ENCODE measurements around the gene CCDC85C.
A peak's percentile ranks its signal among the peaks of the same experiment; 100 is the strongest.

The CCDC85C gene

GRCh38 chr14:99589651-99590530, 14.1 kb downstream of the CCDC85C start:
- DNase-seq (ENCODE audit: low spot score): no peak

DNA sequence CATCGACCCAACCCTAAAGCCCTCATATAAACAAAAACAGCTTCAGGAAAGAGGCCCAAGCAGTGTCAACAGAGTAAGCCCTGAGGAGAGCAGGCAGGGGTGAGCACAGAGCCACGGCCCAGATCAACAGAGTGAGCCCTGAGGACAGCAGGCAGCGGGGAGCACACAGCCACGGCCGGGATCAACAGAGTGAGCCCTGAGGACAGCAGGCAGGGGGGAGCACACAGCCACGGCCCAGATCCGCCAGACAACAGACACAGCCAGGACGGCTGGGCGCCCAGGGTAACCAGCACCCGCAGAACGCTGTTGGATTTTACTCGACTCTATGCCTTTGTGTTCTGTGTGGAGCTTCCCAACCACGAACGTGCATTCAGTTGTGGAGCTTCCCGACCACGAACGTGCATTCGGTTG, 15.0 kb downstream of the CCDC85C start:
- no peak for DNase-seq (ENCODE audit: low spot score)

DNA sequence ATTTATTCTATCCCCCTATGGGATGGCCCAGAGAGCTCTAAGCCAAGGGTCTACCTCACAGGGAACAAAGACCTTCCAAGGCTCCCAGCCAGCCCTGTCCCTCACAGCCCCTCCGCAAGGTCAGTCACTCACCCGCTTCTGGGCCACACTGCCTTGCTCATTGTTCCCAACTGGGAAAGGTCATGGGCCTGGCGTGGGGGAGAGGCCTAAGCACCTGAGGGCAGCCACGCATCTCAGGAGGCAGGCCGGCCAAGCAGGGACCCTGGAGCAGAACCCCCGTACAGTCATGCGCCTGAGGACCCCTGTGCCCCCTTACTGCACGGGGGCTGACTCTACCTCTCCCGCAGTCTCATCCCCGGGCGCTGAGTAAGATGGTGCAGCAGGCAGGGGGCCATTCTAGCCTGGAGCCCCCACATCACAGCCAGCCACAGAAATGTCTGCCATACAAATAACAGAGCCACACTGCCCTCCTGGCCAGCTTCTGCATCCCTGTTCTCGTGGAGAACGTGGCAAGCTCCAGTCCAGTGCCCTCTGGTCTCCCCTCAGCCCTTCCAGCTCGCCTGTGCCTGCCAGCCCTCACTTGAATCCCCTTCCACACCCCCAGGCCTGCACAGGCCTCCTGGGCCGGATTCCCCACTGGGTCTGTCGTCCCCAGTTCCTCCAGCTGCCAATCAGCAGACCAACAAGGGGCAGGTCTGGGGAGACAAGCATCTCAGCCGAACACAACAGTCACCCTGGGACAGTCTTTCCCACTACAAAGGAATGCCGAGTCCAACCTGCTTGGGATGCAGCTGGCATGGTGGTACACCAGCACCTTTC, 16.3 kb downstream of the CCDC85C start:
- DNase-seq (ENCODE audit: low spot score): no peak

DNA sequence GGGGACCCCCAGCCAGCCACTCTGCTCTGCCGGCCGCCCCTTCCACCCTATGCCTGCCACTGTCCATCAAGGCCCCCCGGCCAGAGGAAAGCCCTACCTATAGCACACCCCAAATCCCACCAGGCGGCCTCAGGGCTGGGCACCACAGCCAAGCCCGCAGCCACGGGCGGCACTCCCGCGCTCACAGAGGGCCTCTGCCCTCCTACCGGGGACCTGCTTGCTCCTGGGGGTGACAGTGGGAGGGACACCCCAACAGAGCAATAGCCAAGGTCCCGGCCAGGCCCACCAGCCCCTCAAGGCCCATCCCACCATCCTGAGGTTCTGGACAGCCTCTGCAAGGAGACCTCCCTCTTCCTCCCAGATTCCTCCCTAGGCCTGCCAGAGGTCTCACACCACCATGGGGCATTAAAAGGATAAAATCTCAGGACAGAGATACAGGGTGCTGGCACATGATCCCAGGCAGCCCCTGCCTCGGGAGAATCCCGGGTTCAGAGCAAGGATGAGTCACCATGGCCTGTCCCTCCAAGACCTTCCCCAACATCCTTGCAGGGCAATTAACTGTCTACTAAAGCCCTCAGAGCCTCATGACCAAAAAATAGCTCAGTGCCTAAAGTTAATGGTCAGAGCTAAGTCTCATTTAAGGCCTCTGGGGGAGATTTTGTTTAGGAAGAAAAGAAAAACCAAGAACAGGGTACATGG, 17.1 kb downstream of the CCDC85C start:
- no peak for DNase-seq (ENCODE audit: low spot score)

GRCh38 chr14:99586054-99586760, 17.8 kb downstream of the CCDC85C start:
- no peak for DNase-seq (ENCODE audit: low spot score)

- no peak for DNase-seq (ENCODE audit: low spot score)
These were observed 19.2 kb downstream of the CCDC85C start for GRCh38 chr14:99584823-99585222.

GRCh38 chr14:99581938-99582337, 22.1 kb downstream of the CCDC85C start:
- no peak for DNase-seq (ENCODE audit: low spot score)

GRCh38 chr14:99581374-99581773, 22.6 kb downstream of the CCDC85C start:
- DNase-seq (ENCODE audit: low spot score): peak; percentile 68

- no peak for DNase-seq (ENCODE audit: low spot score)
These were observed 24.0 kb downstream of the CCDC85C start for GRCh38 chr14:99579903-99580571.

- DNase-seq (ENCODE audit: low spot score): no peak
These were observed 24.7 kb downstream of the CCDC85C start for GRCh38 chr14:99579120-99579836.

DNA sequence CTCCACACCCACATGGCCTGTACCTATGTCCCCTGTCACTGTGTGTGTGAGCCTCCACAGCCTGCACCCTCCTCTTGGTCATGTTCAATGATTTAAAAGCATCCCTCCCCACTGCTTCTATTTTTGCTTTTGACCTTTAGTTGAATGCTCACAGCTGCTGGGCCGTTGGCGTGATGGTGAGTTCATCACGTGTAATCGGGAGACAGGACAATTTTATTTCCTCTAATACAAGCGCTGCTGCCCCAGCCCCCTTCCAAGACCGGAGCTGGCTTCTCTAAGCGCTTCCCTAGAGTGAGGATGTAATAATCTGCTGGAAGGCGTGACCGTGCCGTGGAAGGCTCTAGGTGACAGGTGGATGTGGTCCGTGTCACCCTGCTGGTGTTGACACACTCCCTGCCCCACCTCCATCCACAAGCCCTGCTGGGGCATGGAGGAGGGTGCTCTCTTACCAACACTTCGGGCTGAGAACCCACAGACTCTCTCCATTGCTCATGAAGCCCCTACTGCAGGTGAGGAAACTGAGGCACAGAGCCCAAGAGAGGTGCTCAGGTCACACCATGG, 25.4 kb downstream of the CCDC85C start:
- DNase-seq (ENCODE audit: low spot score): no peak

DNA sequence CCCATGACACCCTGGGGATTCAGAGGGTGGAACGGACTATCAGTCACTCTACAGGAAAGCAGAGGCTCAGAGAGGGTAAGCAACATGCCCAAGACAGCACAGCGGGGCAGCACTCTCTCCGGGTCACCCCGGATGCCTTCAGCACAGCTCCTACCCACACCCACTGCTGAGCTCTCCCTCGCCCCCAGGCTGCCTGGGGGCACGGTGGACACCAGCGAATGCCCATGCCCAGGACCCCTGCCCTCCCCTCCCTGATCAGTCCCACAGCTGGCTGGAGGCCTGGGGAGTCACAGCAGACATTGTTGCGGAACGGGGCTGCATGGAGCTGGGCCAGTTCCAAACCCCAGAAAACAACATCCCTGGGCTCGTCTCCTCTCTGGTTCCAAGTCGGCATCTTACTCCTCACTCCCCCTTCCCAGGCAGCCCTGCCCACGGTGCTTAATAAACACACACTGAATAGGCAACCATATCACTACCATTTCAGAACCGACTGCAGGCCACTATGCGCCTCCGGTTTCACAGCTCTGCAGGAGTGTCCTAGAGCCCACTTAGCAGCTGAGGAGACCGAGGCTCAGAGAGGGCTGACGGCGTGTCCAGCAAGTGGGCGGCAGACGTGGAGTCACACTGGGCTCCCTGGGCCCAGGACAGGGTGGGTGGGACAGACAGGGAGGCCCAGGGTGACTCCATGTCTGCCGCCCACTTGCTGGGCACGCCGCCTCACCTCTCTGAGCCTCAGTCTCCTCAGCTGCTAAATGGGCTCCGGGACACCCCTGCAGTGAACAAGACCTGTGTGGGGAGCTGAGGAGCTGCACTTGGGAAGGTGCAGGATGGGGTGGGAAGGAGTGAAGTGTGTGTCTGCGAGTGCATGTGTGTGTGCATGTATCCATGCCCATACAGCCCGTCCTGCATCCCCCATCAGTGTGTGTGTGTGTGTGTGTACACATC, 27.0 kb downstream of the CCDC85C start:
- DNase-seq (ENCODE audit: low spot score): no peak

GRCh38 chr14:99576304-99576703, 27.7 kb downstream of the CCDC85C start:
- DNase-seq (ENCODE audit: low spot score): no peak

- no peak for DNase-seq (ENCODE audit: low spot score)
These were observed 28.7 kb downstream of the CCDC85C start for GRCh38 chr14:99575043-99576023.

- no peak for DNase-seq (ENCODE audit: low spot score)
These were observed 29.7 kb downstream of the CCDC85C start for GRCh38 chr14:99574099-99574880.

DNA sequence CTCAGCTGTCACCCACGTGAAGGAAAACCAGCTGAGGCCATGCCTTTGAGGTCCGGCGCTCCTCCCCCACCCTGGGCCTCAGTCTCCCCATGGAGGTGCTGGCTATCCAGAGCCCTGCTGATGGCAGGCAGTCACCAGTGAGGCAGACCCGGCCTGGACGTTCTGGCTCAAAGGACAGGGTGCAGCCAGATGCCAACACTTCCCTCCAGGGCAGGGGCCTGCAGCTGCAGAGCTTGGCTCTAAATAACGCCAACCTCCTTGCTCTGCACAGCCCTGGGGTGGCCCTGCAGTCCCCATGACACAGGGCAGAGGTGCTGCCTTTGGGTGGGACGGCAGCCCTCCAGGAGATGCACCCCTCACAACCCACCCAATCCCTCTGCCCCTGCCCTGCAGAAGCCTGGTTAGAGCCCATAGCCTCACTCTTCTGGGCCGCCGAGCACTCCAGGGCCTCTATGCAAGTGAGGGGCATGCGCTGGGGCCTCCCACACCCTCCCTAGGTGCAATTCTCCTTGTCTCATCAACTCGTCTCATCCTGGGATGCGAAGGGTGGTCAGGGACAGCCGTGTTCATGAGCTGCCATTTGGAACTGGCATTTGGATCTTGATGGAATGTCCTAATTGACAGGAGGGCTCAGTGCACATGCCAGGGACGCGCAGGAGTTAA, 30.4 kb downstream of the CCDC85C start:
- no peak for DNase-seq (ENCODE audit: low spot score)

GRCh38 chr14:99573000-99573330, 31.0 kb downstream of the CCDC85C start:
- DNase-seq (ENCODE audit: low spot score): no peak

Data from Ammon's horn (tissue), 1 donor.